Measurements from ENCODE around the gene C16orf74. TPM values are rescaled to one million over a fixed set of nuclear protein-coding genes. Genes with fewer than 3 reads are reported as not detected.

Gene C16orf74
- total RNA-seq = 1 to 10 TPM in 2 of 3 donors, under 1 TPM in 1; 0.73 to 1.3 (median 1.0) TPM
- long read RNA-seq, donor 1, partial matches to known transcripts = 0 of 4 reads
- long read RNA-seq, donor 1, other reads (novel, unspliced or antisense) = 2 of 4 reads
- long read RNA-seq, donor 2, partial matches to known transcripts = 0 of 1 reads
- long read RNA-seq, donor 2, other reads (novel, unspliced or antisense) = 0 of 1 reads

DNA sequence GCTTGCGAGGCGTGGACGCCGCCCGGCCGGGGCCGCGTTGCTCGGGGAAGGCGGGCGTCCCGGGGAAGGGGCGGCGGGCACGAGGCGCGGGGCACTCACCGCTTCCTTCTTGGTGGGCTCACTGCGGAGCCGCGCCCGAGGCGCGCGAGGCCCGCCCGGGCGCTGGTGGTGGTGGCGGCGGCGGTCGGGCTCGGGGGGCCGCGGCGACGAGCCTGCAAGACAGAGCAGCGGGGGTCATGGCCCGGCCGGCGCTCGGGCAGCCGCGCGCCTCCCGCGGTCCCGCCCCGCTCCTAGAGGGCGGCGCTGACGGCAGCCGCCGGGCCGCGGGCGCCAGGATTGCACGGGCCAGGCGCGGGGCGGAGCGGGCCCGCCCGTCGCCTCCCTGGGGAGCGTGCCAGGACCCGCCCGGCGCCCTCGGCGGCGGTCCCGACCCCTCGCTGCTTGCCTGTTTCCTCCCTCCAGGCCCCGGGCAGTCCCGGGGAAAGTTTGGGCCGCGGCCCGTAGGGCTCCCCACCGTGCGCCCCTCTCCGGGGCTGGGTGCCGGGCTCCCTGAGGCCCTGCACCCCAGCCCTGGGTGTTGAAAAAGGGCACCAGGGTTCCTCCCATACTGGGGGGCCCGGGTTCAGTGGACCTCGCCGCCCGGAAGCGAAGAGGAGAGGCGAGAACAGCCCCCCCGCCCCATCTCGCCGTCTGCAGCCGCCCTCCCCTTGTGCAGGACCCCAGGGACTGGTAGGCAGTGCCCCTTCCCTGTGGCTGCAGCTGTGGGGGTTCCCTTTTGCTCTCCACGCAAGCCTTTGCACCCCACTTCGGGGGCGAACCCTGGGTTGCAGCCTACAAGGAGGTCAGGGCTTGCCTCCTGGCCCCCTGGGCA lies at the start of gene C16orf74:
Gene C16orf74 (minus strand): TSS at position 270 of the 871 bp plus-strand sequence. CDS start 15,879 bp downstream, outside the sequence.
- Histone ChIP-seq H3K9me3 (no peaks in the 10 kb centered on the region), H3K36me3 (ENCODE audit: low read depth) (no peaks in the 10 kb centered on the region), H3K4me3 (peak within 1 kb of the TSS; percentile 11), H3K4me1 (ENCODE audit: low read depth) (peaks cover 28% of the 10 kb centered on the region)
- intact Hi-C loops (cut with DNase I, micrococcal nuclease) = no loop called here
- TF ChIP-seq, protein P1, sequence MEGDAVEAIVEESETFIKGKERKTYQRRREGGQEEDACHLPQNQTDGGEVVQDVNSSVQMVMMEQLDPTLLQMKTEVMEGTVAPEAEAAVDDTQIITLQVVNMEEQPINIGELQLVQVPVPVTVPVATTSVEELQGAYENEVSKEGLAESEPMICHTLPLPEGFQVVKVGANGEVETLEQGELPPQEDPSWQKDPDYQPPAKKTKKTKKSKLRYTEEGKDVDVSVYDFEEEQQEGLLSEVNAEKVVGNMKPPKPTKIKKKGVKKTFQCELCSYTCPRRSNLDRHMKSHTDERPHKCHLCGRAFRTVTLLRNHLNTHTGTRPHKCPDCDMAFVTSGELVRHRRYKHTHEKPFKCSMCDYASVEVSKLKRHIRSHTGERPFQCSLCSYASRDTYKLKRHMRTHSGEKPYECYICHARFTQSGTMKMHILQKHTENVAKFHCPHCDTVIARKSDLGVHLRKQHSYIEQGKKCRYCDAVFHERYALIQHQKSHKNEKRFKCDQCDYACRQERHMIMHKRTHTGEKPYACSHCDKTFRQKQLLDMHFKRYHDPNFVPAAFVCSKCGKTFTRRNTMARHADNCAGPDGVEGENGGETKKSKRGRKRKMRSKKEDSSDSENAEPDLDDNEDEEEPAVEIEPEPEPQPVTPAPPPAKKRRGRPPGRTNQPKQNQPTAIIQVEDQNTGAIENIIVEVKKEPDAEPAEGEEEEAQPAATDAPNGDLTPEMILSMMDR (IDR thresholded peaks at IDR 0.05) = no peak
- peak in 2 of 3 donors; percentile 59 to 73 for DNase-seq
- ATAC-seq = peak; percentile 83

DNA sequence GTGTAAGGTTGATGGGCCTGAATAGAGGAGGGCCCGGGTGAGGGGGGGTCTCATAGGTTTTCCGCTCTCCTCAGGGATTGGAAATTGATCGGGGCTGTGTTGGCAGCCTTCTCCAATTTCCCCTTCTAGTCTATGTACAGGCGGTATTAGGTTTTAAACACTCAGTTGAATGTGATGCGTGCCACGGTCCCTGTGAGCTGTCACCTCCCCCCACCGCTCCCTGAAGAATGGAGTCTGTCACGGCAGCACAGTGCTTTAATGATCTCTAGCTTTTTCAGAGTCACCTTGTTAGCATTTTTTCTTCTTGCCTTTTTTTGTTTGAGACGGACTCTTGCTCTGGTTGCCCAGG lies 49.4 kb upstream of the C16orf74 start:
- Histone ChIP-seq H3K4me3 (peak overlapping the region; percentile 98), H3K9me3 (no peaks in the 10 kb centered on the region), H3K4me1 (ENCODE audit: low read depth) (peaks cover 23% of the 10 kb centered on the region), H3K36me3 (ENCODE audit: low read depth) (peaks cover 5% of the 10 kb centered on the region)
- ATAC-seq (no peak), DNase-seq (no peak)
- intact Hi-C loops (cut with DNase I, micrococcal nuclease) = no loop called here
- TF ChIP-seq, protein P1 (IDR thresholded peaks at IDR 0.05) = no peak

DNA sequence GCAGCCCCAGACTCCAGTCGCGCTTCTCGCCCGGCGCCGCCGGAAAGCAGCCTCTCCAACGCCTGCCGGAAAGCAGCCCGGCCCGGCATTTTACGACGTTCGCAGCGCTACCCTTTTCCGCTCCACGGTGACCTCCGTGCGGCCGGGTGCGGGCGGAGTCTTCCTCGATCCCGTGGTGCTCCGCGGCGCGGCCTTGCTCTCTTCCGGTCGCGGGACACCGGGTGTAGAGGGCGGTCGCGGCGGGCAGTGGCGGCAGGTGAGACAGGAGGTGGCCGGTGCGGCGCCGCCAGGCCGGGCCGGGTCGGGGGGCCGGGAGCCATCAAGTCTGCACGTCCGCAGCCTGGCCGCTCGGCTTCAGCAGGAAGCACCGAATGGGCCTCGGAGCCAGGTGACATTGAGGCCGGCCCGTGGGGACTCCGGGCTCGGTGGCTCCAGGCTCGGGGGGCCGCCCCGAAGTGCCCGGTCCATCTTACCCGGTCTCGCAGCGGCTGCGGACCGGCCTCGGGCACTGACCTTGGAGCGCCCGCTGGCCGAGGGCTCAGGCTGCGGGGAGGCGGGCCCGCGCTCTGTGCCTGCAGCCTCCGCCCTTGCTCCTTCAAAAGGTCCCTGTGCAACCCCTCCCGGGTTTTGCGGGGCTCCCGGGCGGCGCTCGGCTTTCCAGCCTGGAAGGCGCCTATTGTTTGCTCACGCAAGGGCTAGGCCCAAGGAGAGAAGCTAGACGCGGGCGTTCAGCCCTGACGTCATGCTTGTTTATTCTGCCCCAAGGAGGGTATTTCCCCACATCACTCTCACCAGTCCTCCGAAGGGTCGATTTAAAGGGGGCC lies 48.8 kb upstream of the C16orf74 start, which contains the start of the genes COX4I1 and EMC8:
Gene COX4I1 (plus strand): TSS at position 199 of the 824 bp plus-strand sequence. CDS start 1,511 bp downstream, outside the sequence.
Gene EMC8 (minus strand): TSS at position 48 of the 824 bp plus-strand sequence. CDS start 249 bp downstream, outside the sequence.
- intact Hi-C loops (cut with DNase I, micrococcal nuclease) = no loop called here
- H3K36me3 ChIP-seq (ENCODE audit: low read depth) = no peaks in the 10 kb centered on the region
- DNase-seq (peak; percentile 97 to 98 (median 97)), ATAC-seq (peak; percentile 97)
- no peaks in the 10 kb centered on the region for H3K9me3 ChIP-seq
- TF ChIP-seq, protein P1 (IDR thresholded peaks at IDR 0.05) = no peak
- peak within 1 kb of the TSS; percentile 98 for H3K4me3 ChIP-seq
- H3K4me1 ChIP-seq (ENCODE audit: low read depth) = peaks cover 23% of the 10 kb centered on the region

DNA sequence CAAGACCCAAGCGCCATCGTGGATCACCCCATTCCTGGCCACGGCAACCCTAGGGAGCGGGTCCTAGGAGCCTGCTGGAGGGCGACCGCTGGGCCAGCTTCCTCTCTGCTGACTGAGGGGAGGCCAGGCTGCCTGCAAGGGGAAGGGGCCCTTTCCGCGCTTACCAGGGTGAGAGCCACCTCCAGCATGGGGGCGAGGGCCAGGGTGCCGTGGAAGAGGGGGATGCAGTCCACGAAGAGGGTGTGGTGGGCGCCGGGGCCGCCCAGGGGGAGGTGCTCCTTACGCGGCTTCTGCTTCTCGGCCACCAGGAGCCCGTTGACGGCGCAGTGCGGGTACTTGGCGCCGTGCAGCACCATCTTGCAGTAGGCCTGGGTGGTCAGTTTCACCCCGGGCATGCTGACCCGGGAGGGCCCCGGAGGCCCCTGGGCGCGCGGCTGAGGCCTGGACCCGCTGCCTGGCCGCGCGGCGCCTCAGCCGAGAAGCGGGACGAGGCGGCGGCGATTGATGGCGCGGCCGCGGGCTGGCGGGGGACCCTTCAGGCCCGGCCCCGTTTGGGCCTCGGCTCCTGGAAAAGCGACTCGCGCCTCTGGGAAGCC lies 48.1 kb upstream of the C16orf74 start:
- intact Hi-C loops (cut with DNase I, micrococcal nuclease) = no loop called here
- DNase-seq = peak; percentile 22 to 71 (median 64)
- H3K36me3 ChIP-seq (ENCODE audit: low read depth) = no peaks in the 10 kb centered on the region

More for the DNA sequence above, 48.1 kb upstream of the C16orf74 start:
- TF ChIP-seq, protein P1 (IDR thresholded peaks at IDR 0.05) = no peak
- Histone ChIP-seq H3K4me3 (peak overlapping the region; percentile 98), H3K9me3 (no peaks in the 10 kb centered on the region), H3K4me1 (ENCODE audit: low read depth) (peaks cover 23% of the 10 kb centered on the region)
- ATAC-seq = peak; percentile 40
